Neural progenitor cell (in vitro differentiated cells): Measurements from ENCODE around the gene IFNAR1. TPM values are rescaled to one million over a fixed set of nuclear protein-coding genes. Genes with fewer than 3 reads are reported as not detected.

Experiments used
- DNase-seq: peaks from one replicate; pipeline ENCODE4 v3.0.0-alpha.2; 2016; ENCODE audit warnings: low spot score
- H2AFZ ChIP-seq: fragments of 200-600 bp; sonication (generic); replicated peaks from 2 replicates; pipeline ENCODE4 v1.6.1; 2016; ENCODE audit warnings: antibody characterized with exemption
- H3F3A ChIP-seq: fragments of 200-600 bp; sonication (generic); 2 replicates; pipeline ENCODE4 v1.6.1; 2016; ENCODE audit warnings: antibody characterized with exemption, low read depth
- H3K27ac ChIP-seq: fragments of 200-600 bp; sonication (generic); 2 replicates; pipeline ENCODE4 v1.5.1; 2016; ENCODE audit warnings: mild to moderate bottlenecking
- H3K27me3 ChIP-seq: fragments of 200-600 bp; sonication (generic); 2 replicates; pipeline ENCODE4 v1.6.1; 2016; ENCODE audit warnings: mild to moderate bottlenecking, moderate library complexity
- H3K36me3 ChIP-seq: fragments of 200-600 bp; sonication (generic); 2 replicates; pipeline ENCODE4 v1.5.1; 2016
- H3K4me1 ChIP-seq: fragments of 200-600 bp; sonication (generic); 2 replicates; pipeline ENCODE4 v1.6.1; 2016; ENCODE audit warnings: mixed run types
- H3K4me2 ChIP-seq: fragments of 200-600 bp; sonication (generic); 2 replicates; pipeline ENCODE4 v1.6.1; 2016
- H3K4me3 ChIP-seq: fragments of 200-600 bp; sonication (generic); 2 replicates; pipeline ENCODE4 v1.5.1; 2016
- H3K79me2 ChIP-seq: fragments of 200-600 bp; sonication (generic); 2 replicates; pipeline ENCODE4 v1.6.1; 2016; ENCODE audit warnings: low read depth
- H3K9ac ChIP-seq: fragments of 200-600 bp; sonication (generic); 2 replicates; pipeline ENCODE4 v1.6.1; 2016
- H3K9me3 ChIP-seq: fragments of 200-600 bp; sonication (generic); 2 replicates; pipeline ENCODE4 v1.5.1; 2016; ENCODE audit warnings: low read depth
- H4K20me1 ChIP-seq: fragments of 200-600 bp; sonication (generic); 2 replicates; pipeline ENCODE4 v1.6.1; 2016; ENCODE audit warnings: low read depth
- H3K27ac Mint-ChIP-seq: 3 replicates; pipeline ENCODE4 v1.8.0; 2021; ENCODE audit warnings: mixed read lengths
- H3K27me3 Mint-ChIP-seq: 2 replicates; pipeline ENCODE4 v1.8.0; 2022; ENCODE audit warnings: low read depth, mild to moderate bottlenecking, inconsistent platforms, moderate library complexity, mixed read lengths; ENCODE audit not compliant: insufficient read depth
- H3K36me3 Mint-ChIP-seq: 3 replicates; pipeline ENCODE4 v1.8.0; 2021; ENCODE audit warnings: mixed read lengths
- H3K4me1 Mint-ChIP-seq: 3 replicates; pipeline ENCODE4 v1.8.0; 2021; ENCODE audit warnings: mixed read lengths
- H3K4me3 Mint-ChIP-seq: 3 replicates; pipeline ENCODE4 v1.8.0; 2021; ENCODE audit warnings: mild to moderate bottlenecking, moderate library complexity, mixed read lengths
- H3K9me3 Mint-ChIP-seq: 3 replicates; pipeline ENCODE4 v1.8.0; 2020; ENCODE audit warnings: mixed read lengths
- CTCF ChIP-seq: fragments of 200-600 bp; sonication (generic); IDR thresholded peaks from 2 replicates; pipeline ENCODE4 v1.5.1; 2017; ENCODE audit warnings: antibody characterized with exemption, mild to moderate bottlenecking
- EZH2 ChIP-seq: fragments of 200-600 bp; sonication (generic); IDR thresholded peaks from 2 replicates; pipeline ENCODE4 v1.6.1; 2017; ENCODE audit warnings: antibody characterized with exemption, mild to moderate bottlenecking, moderate library complexity
- EZH2phosphoT487 ChIP-seq: fragments of 200-600 bp; sonication (generic); IDR thresholded peaks from 2 replicates; pipeline ENCODE4 v1.6.1; 2017; ENCODE audit warnings: antibody characterized with exemption
- total RNA-seq: library from RNA; depleted of rRNA; stranded (reverse); fragments of >200 nt; gene quantifications from 2 replicates; pipeline ENCODE4 v1.2.3, GENCODE V29; 2015; ENCODE audit warnings: low replicate concordance

The IFNAR1 gene
- total RNA-seq, 1 donor from 2014 or later, result 9.5 TPM

- Histone ChIP-seq H3K9ac (no peak overlapping the region), H3K4me2 (no peak overlapping the region), H4K20me1 (no peaks in the 10 kb centered on the region), H3K4me1 (no peaks in the 10 kb centered on the region), H3K9me3 (no peaks in the 10 kb centered on the region), H2AFZ (no peak overlapping the region), H3K27me3 (no peaks in the 10 kb centered on the region), H3K36me3 (no peaks in the 10 kb centered on the region), H3K4me3 (no peak overlapping the region), H3K27ac (no peak overlapping the region), H3F3A (no peaks in the 10 kb centered on the region), H3K79me2 (no peaks in the 10 kb centered on the region)
- H3K36me3 Mint-ChIP-seq, result no peaks in the 10 kb centered on the region
- H3K27me3 Mint-ChIP-seq, result no peaks in the 10 kb centered on the region
- H3K4me3 Mint-ChIP-seq, result no peak overlapping the region
- no peak overlapping the region for H3K27ac Mint-ChIP-seq
- TF ChIP-seq CTCF (no peak), EZH2phosphoT487 (no peak)
- H3K4me1 Mint-ChIP-seq, result no peaks in the 10 kb centered on the region
- peaks cover 21% of the 10 kb centered on the region for H3K9me3 Mint-ChIP-seq
- no peak for DNase-seq
Measured at GRCh38 chr21:33372582-33372981, 47.8 kb downstream of the IFNAR1 start.

- no peaks in the 10 kb centered on the region for H3K9me3 ChIP-seq
- no peaks in the 10 kb centered on the region for H4K20me1 ChIP-seq
- H3K4me1 Mint-ChIP-seq, result no peaks in the 10 kb centered on the region
- no peaks in the 10 kb centered on the region for H3K36me3 Mint-ChIP-seq
- no peaks in the 10 kb centered on the region for H3K79me2 ChIP-seq
- DNase-seq, result no peak
- H3K9ac ChIP-seq, result no peak overlapping the region
- no peak overlapping the region for H3K4me2 ChIP-seq
- peaks cover 15% of the 10 kb centered on the region for H3K9me3 Mint-ChIP-seq
- H3K27ac ChIP-seq, result no peak overlapping the region
- H3K27me3 ChIP-seq, result no peaks in the 10 kb centered on the region
- TF ChIP-seq EZH2phosphoT487 (no peak), EZH2 (no peak), CTCF (no peak)
- peaks cover 2% of the 10 kb centered on the region for H3K27me3 Mint-ChIP-seq
- H3K4me1 ChIP-seq, result no peaks in the 10 kb centered on the region
- H3F3A ChIP-seq, result no peaks in the 10 kb centered on the region
- H3K36me3 ChIP-seq, result no peaks in the 10 kb centered on the region
- H3K4me3 Mint-ChIP-seq, result no peak overlapping the region
- no peak overlapping the region for H3K4me3 ChIP-seq
- H3K27ac Mint-ChIP-seq, result no peak overlapping the region
- no peak overlapping the region for H2AFZ ChIP-seq
Measured at GRCh38 chr21:33373451-33373850, 48.7 kb downstream of the IFNAR1 start.

GRCh38 chr21:33374080-33374449, 49.3 kb downstream of the IFNAR1 start:
- H3K36me3 ChIP-seq, result no peaks in the 10 kb centered on the region
- Mint-ChIP-seq H3K4me3 (no peak overlapping the region), H3K9me3 (peaks cover 12% of the 10 kb centered on the region), H3K27me3 (peaks cover 2% of the 10 kb centered on the region), H3K4me1 (no peaks in the 10 kb centered on the region), H3K27ac (no peak overlapping the region), H3K36me3 (no peaks in the 10 kb centered on the region)
- no peak overlapping the region for H3K4me2 ChIP-seq
- no peak overlapping the region for H2AFZ ChIP-seq
- no peaks in the 10 kb centered on the region for H3K9me3 ChIP-seq
- H3K27ac ChIP-seq, result no peak overlapping the region
- TF ChIP-seq EZH2, result no peak
- TF ChIP-seq EZH2phosphoT487, result no peak
- H3K79me2 ChIP-seq, result no peaks in the 10 kb centered on the region
- H3K9ac ChIP-seq, result no peak overlapping the region
- DNase-seq, result no peak
- H3K27me3 ChIP-seq, result no peaks in the 10 kb centered on the region
- H3F3A ChIP-seq, result no peaks in the 10 kb centered on the region
- no peaks in the 10 kb centered on the region for H3K4me1 ChIP-seq
- H3K4me3 ChIP-seq, result no peak overlapping the region
- no peaks in the 10 kb centered on the region for H4K20me1 ChIP-seq

- Histone ChIP-seq H3K36me3 (no peaks in the 10 kb centered on the region), H3K4me3 (no peak overlapping the region), H3K27me3 (no peaks in the 10 kb centered on the region), H4K20me1 (no peaks in the 10 kb centered on the region), H3K27ac (no peak overlapping the region), H2AFZ (no peak overlapping the region), H3K79me2 (no peaks in the 10 kb centered on the region), H3K4me1 (no peaks in the 10 kb centered on the region), H3K9me3 (no peaks in the 10 kb centered on the region), H3K4me2 (no peak overlapping the region), H3F3A (no peaks in the 10 kb centered on the region), H3K9ac (no peak overlapping the region)
- no peak overlapping the region for H3K27ac Mint-ChIP-seq
- peak; percentile 35 for DNase-seq
- no peak overlapping the region for H3K4me3 Mint-ChIP-seq
- no peaks in the 10 kb centered on the region for H3K4me1 Mint-ChIP-seq
- peaks cover 2% of the 10 kb centered on the region for H3K27me3 Mint-ChIP-seq
- TF ChIP-seq CTCF, result peak; percentile 65
- no peak for TF ChIP-seq EZH2phosphoT487
- peaks cover 11% of the 10 kb centered on the region for H3K9me3 Mint-ChIP-seq
- no peaks in the 10 kb centered on the region for H3K36me3 Mint-ChIP-seq
Measured at GRCh38 chr21:33374450-33375096, 49.8 kb downstream of the IFNAR1 start.
